HUES64 (cell line): Measurements from ENCODE around the gene ZBTB8A.

Experiments used
- H3K27ac ChIP-seq: 2 replicates; pipeline ENCODE4 v1.7.0; 2013; ENCODE audit warnings: low read depth, low read length, inconsistent platforms
- H3K27me3 ChIP-seq: 2 replicates; pipeline ENCODE4 v1.6.1; 2013; ENCODE audit warnings: mild to moderate bottlenecking, low read length; ENCODE audit not compliant: insufficient read depth
- H3K36me3 ChIP-seq: 2 replicates; pipeline ENCODE4 v1.6.1; 2013; ENCODE audit warnings: mild to moderate bottlenecking, low read length; ENCODE audit not compliant: insufficient read depth
- H3K4me1 ChIP-seq: 2 replicates; pipeline ENCODE4 v1.6.1; 2013; ENCODE audit warnings: mild to moderate bottlenecking, low read length, moderate library complexity; ENCODE audit not compliant: insufficient read depth
- H3K4me3 ChIP-seq: 2 replicates; pipeline ENCODE4 v1.5.1; 2013; ENCODE audit warnings: mild to moderate bottlenecking, low read length, moderate library complexity
- H3K9ac ChIP-seq: 2 replicates; pipeline ENCODE4 v1.6.1; 2013; ENCODE audit warnings: mild to moderate bottlenecking, low read depth, low read length
- H3K9me3 ChIP-seq: 2 replicates; pipeline ENCODE4 v1.6.1; 2013; ENCODE audit warnings: low read depth, low read length; ENCODE audit not compliant: insufficient read depth
- WGBS: fragments of 150-250, 120-280 bp; methylation state at CpG from one replicate; pipeline ENCODE4 v1.1.7; 2013; ENCODE audit warnings: missing lambda C conversion rate; 5-methylcytosine and 5-hydroxymethylcytosine counted together

ZBTB8A gene

GRCh38 chr1:32580348-32581017 lies 41.3 kb downstream of the ZBTB8A start:
- Histone ChIP-seq H3K27ac (no peak overlapping the region), H3K4me1 (no peaks in the 10 kb centered on the region), H3K9me3 (no peaks in the 10 kb centered on the region), H3K4me3 (no peak overlapping the region), H3K36me3 (no peaks in the 10 kb centered on the region), H3K9ac (no peak overlapping the region), H3K27me3 (no peaks in the 10 kb centered on the region)
- WGBS, result 93% methylated on average over 10 of the region's 10 CpGs

- Histone ChIP-seq H3K9me3 (no peaks in the 10 kb centered on the region), H3K36me3 (peaks cover 32% of the 10 kb centered on the region), H3K9ac (no peak overlapping the region), H3K27ac (no peak overlapping the region), H3K4me3 (no peak overlapping the region), H3K4me1 (no peaks in the 10 kb centered on the region), H3K27me3 (no peaks in the 10 kb centered on the region)
- WGBS, result 91% methylated on average over 9 of the region's 9 CpGs
Observed at GRCh38 chr1:32592943-32593342, 53.7 kb downstream of the ZBTB8A start.

GRCh38 chr1:32600034-32600433 lies 60.8 kb downstream of the ZBTB8A start:
- Histone ChIP-seq H3K27ac (no peak overlapping the region), H3K36me3 (peaks cover 42% of the 10 kb centered on the region), H3K27me3 (no peaks in the 10 kb centered on the region), H3K4me1 (no peaks in the 10 kb centered on the region), H3K4me3 (no peak overlapping the region), H3K9ac (no peak overlapping the region), H3K9me3 (no peaks in the 10 kb centered on the region)
- WGBS, result 97% methylated on average over 2 of the region's 2 CpGs

GRCh38 chr1:32605711-32606424 lies 66.6 kb downstream of the ZBTB8A start:
- no peaks in the 10 kb centered on the region for H3K4me1 ChIP-seq
- no peaks in the 10 kb centered on the region for H3K27me3 ChIP-seq
- 0 out of 2 replicates have a peak, but pooled peaks cover 10% of the 10 kb centered on the region for H3K36me3 ChIP-seq
- H3K9ac ChIP-seq, result no peak overlapping the region
- H3K27ac ChIP-seq, result no peak overlapping the region
- 95% methylated on average over 17 of the region's 17 CpGs for WGBS
- H3K4me3 ChIP-seq, result no peak overlapping the region
- H3K9me3 ChIP-seq, result no peaks in the 10 kb centered on the region

GRCh38 chr1:32606565-32607371 lies 67.5 kb downstream of the ZBTB8A start:
- Histone ChIP-seq H3K9me3 (no peaks in the 10 kb centered on the region), H3K4me1 (no peaks in the 10 kb centered on the region), H3K4me3 (no peak overlapping the region), H3K27ac (no peak overlapping the region), H3K27me3 (no peaks in the 10 kb centered on the region), H3K36me3 (0 out of 2 replicates have a peak, but pooled peaks cover 4% of the 10 kb centered on the region), H3K9ac (no peak overlapping the region)
- WGBS, result 93% methylated on average over 11 of the region's 11 CpGs

GRCh38 chr1:32609180-32609579 lies 70.0 kb downstream of the ZBTB8A start:
- Histone ChIP-seq H3K27me3 (no peaks in the 10 kb centered on the region), H3K9ac (no peak overlapping the region), H3K4me1 (no peaks in the 10 kb centered on the region), H3K27ac (no peak overlapping the region), H3K36me3 (no peaks in the 10 kb centered on the region), H3K4me3 (no peak overlapping the region), H3K9me3 (no peaks in the 10 kb centered on the region)
- 97% methylated on average over 3 of the region's 4 CpGs for WGBS

GRCh38 chr1:32611859-32612188 lies 72.6 kb downstream of the ZBTB8A start:
- Histone ChIP-seq H3K9me3 (no peaks in the 10 kb centered on the region), H3K27me3 (no peaks in the 10 kb centered on the region), H3K36me3 (no peaks in the 10 kb centered on the region), H3K27ac (no peak overlapping the region), H3K4me1 (no peaks in the 10 kb centered on the region), H3K4me3 (peak overlapping the region; percentile 69), H3K9ac (peak overlapping the region; percentile 71)
- WGBS, result 45% methylated on average over 11 of the region's 12 CpGs

- no peaks in the 10 kb centered on the region for H3K4me1 ChIP-seq
- H3K36me3 ChIP-seq, result no peaks in the 10 kb centered on the region
- WGBS, result 42% methylated on average over 35 of the region's 35 CpGs
- H3K4me3 ChIP-seq, result peak overlapping the region; percentile 69
- no peaks in the 10 kb centered on the region for H3K27me3 ChIP-seq
- H3K27ac ChIP-seq, result no peak overlapping the region
- H3K9ac ChIP-seq, result peak overlapping the region; percentile 71
- no peaks in the 10 kb centered on the region for H3K9me3 ChIP-seq
Observed at GRCh38 chr1:32612189-32612881, 73.1 kb downstream of the ZBTB8A start.

GRCh38 chr1:32613472-32613871 lies 74.2 kb downstream of the ZBTB8A start:
- no peak overlapping the region for H3K9ac ChIP-seq
- 92% methylated on average over 5 of the region's 5 CpGs for whole genome bisulfite sequencing
- no peaks in the 10 kb centered on the region for H3K36me3 ChIP-seq
- no peaks in the 10 kb centered on the region for H3K9me3 ChIP-seq
- H3K27me3 ChIP-seq, result no peaks in the 10 kb centered on the region
- H3K4me3 ChIP-seq, result no peak overlapping the region
- no peak overlapping the region for H3K27ac ChIP-seq
- no peaks in the 10 kb centered on the region for H3K4me1 ChIP-seq

GRCh38 chr1:32618673-32619221 lies 79.5 kb downstream of the ZBTB8A start:
- Histone ChIP-seq H3K4me1 (no peaks in the 10 kb centered on the region), H3K9ac (no peak overlapping the region)
- 97% methylated on average over 5 of the region's 5 CpGs for WGBS

More at GRCh38 chr1:32618673-32619221, 79.5 kb downstream of the ZBTB8A start:
- Histone ChIP-seq H3K27ac (no peak overlapping the region), H3K4me3 (no peak overlapping the region), H3K36me3 (peaks cover 21% of the 10 kb centered on the region), H3K27me3 (no peaks in the 10 kb centered on the region), H3K9me3 (no peaks in the 10 kb centered on the region)
